Right lobe of liver (tissue), 6 donors: ENCODE measurements around the gene RHBDF1. TPM values are rescaled to one million over a fixed set of nuclear protein-coding genes. Genes with fewer than 3 reads are reported as not detected.

ENCODE experiments used
- ATAC-seq, 4 donors: fragments of 200-7000 bp; cut with Tn5 transposase; one replicate each; pipeline ENCODE4 v1.9.1; 2020; ENCODE audit warnings: mild to moderate bottlenecking in 4 of 4, moderate library complexity in 4 of 4
- DNase-seq, 3 donors: peaks; one replicate each; pipeline ENCODE4 v3.0.0-alpha.2; 2020
- H3K27ac ChIP-seq, 3 donors: fragments of 200-600 bp; one replicate each; pipeline ENCODE4 v1.8.0; 2022
- H3K27me3 ChIP-seq, 2 donors: fragments of 200-600 bp; one replicate each; pipeline ENCODE4 v1.8.0; 2022
- H3K36me3 ChIP-seq, 4 donors: fragments of 200-600 bp; sonication (generic) in 1 of 4; one replicate each; pipeline versions ENCODE4 v1.5.1 to v1.8.0; 2017 to 2022; ENCODE audit warnings: control low read depth in 1 of 4
- H3K4me1 ChIP-seq, 4 donors: fragments of 200-600 bp; sonication (generic) in 1 of 4; one replicate each; pipeline versions ENCODE4 v1.5.1 to v1.8.0; 2017 to 2022; ENCODE audit warnings: control low read depth in 1 of 4
- H3K4me3 ChIP-seq, 3 donors: fragments of 200-600 bp; one replicate each; pipeline ENCODE4 v1.8.0; 2022
- H3K9me3 ChIP-seq, 4 donors: fragments of 200-600 bp; sonication (generic) in 1 of 4; one replicate each; pipeline versions ENCODE4 v1.5.1 to v1.8.0; 2017 to 2022; ENCODE audit warnings: control low read depth in 1 of 4
- CTCF ChIP-seq, 4 donors: fragments of 200-600 bp in 3 of 4; fragments of 450-650 bp in 1 of 4; IDR thresholded peaks; one replicate each; pipeline versions ENCODE4 v1.5.1 to v1.8.0; 2016 to 2022; ENCODE audit warnings: antibody characterized with exemption in 4 of 4, mild to moderate bottlenecking in 2 of 4
- POLR2A ChIP-seq: fragments of 450-650 bp; IDR thresholded peaks from one replicate; pipeline ENCODE4 v1.6.1; 2017; ENCODE audit warnings: antibody characterized with exemption, mild to moderate bottlenecking
- WGBS: methylation state at CpG from one replicate; pipeline ENCODE4 v1.1.6; 2018; ENCODE audit warnings: low coverage, low lambda C conversion rate; ENCODE audit not compliant: insufficient coverage; ENCODE audit errors: missing lambda C conversion rate; 5-methylcytosine and 5-hydroxymethylcytosine counted together
- intact Hi-C, 2 donors: fragments of 100-400 bp; cut with DNase I; formaldehyde crosslinking; loops; one replicate each; pipeline versions ENCODE4 v1.11.2 to v1.14.1; 2022
- total RNA-seq, 6 experiments: library from RNA; depleted of rRNA in 2 of 6; stranded (reverse); fragments of >200 nt in 2 of 6; fragmentation: NEBNext Ultra II Directional in 3 of 6; extraction: Animal tissue kit (Norgen Biotek cat#: 25700) in 3 of 6; gene quantifications; one replicate each; pipeline versions ENCODE4 v1.1.0 to v1.2.4, GENCODE V29; 2016 to 2023
- donor health status: DM: no; HTN: yes; CAD: no.
- donor health status: DM: no; HTN: no; CAD: no.
- donor health status: DM: no; HTN: no; CAD: no.
- donor health status: DM: no; HTN: yes; CAD: no.
- donor health status: DM: no; HTN: yes; CAD: no.

The RHBDF1 gene
- total RNA-seq, 6 experiments from 2014 or later, result 5.0 to 14.3 (median 7.1) TPM

GRCh38 chr16:77273-77806 is 4.9 kb upstream of the RHBDF1 start:
- peak in 1 of 3 donors; percentile 69 for DNase-seq
- TF ChIP-seq POLR2A (no peak), CTCF (IDR thresholded peaks at IDR 0.05) (no peak)
- intact Hi-C loops, result no loop called here

GRCh38 chr16:76535-77272 is 4.3 kb upstream of the RHBDF1 start:
- Histone ChIP-seq H3K36me3 (peaks cover 0 to 4% (median 0%) of the 10 kb centered on the region in 4 donors), H3K27ac (peak overlapping the region; percentile 77 to 89 (median 84)), H3K9me3 (no peaks in the 10 kb centered on the region), H3K27me3 (no peaks in the 10 kb centered on the region), H3K4me1 (peaks cover 0 to 26% (median 13%) of the 10 kb centered on the region in 4 donors), H3K4me3 (no peak overlapping the region)
- DNase-seq (peak in 1 of 3 donors; percentile 76), ATAC-seq (peak; percentile 2 to 44 (median 8))
- WGBS, result 9% methylated on average over 6 of the region's 13 CpGs
- TF ChIP-seq CTCF (IDR thresholded peaks at IDR 0.05) (no peak), POLR2A (no peak)
- intact Hi-C loops, result no loop called here

More at GRCh38 chr16:77273-77806, 4.9 kb upstream of the RHBDF1 start:
- H3K36me3 ChIP-seq, result peaks cover 0 to 4% (median 0%) of the 10 kb centered on the region in 4 donors
- WGBS, result 54% methylated on average over 5 of the region's 31 CpGs
- peak overlapping the region; percentile 77 to 89 (median 84) for H3K27ac ChIP-seq
- H3K4me1 ChIP-seq, result peaks cover 0 to 26% (median 13%) of the 10 kb centered on the region in 4 donors
- H3K27me3 ChIP-seq, result no peaks in the 10 kb centered on the region
- no peaks in the 10 kb centered on the region for H3K9me3 ChIP-seq
- peak overlapping the region; percentile 50 to 98 (median 74) for H3K4me3 ChIP-seq
- peak; percentile 14 to 43 (median 33) for ATAC-seq

- no peak for DNase-seq
- Histone ChIP-seq H3K9me3 (no peaks in the 10 kb centered on the region), H3K4me3 (no peak overlapping the region), H3K36me3 (peaks cover 0 to 4% (median 0%) of the 10 kb centered on the region in 4 donors), H3K27me3 (no peaks in the 10 kb centered on the region), H3K4me1 (peaks cover 0 to 33% (median 13%) of the 10 kb centered on the region in 4 donors), H3K27ac (peak overlapping the region in 1 of 3 donors; percentile 38)
- TF ChIP-seq POLR2A, result no peak
- TF ChIP-seq CTCF (IDR thresholded peaks at IDR 0.05), result no peak
- ATAC-seq, result no peak
- WGBS, result 47% methylated on average over 8 of the region's 11 CpGs
- intact Hi-C loops, result no loop called here
These were observed 3.4 kb upstream of the RHBDF1 start for GRCh38 chr16:75580-76501.

GRCh38 chr16:74747-75334 is 2.4 kb upstream of the RHBDF1 start:
- no peak for ATAC-seq
- intact Hi-C loops, result no loop called here
- peaks cover 0 to under 1% (median 0%) of the 10 kb centered on the region in 4 donors for H3K36me3 ChIP-seq
- no peak for DNase-seq
- H3K4me1 ChIP-seq, result peaks cover 0 to 33% (median 13%) of the 10 kb centered on the region in 4 donors
- whole genome bisulfite sequencing, result 85% methylated on average over 9 of the region's 16 CpGs
- H3K27ac ChIP-seq, result no peak overlapping the region
- H3K27me3 ChIP-seq, result no peaks in the 10 kb centered on the region
- no peaks in the 10 kb centered on the region for H3K9me3 ChIP-seq
- TF ChIP-seq POLR2A (no peak), CTCF (IDR thresholded peaks at IDR 0.05) (no peak)
- no peak overlapping the region for H3K4me3 ChIP-seq
